Prostate gland (tissue), 2 donors: ENCODE measurements around the gene ZMYND19.

ENCODE experiments used
- POLR2A ChIP-seq: fragments of 450-650 bp; IDR thresholded peaks from one replicate; pipeline ENCODE4 v1.6.1; 2016; ENCODE audit warnings: antibody characterized with exemption, mild to moderate bottlenecking
- TF ChIP-seq, protein P1 (sequence below), 4 experiments: fragments of 200-600 bp in 2 of 4; fragments of 450-650 bp in 2 of 4; sonication (generic) in 2 of 4; IDR thresholded peaks; 1 replicate in 3 of 4; 2 replicates in 1 of 4; pipeline ENCODE4 v1.5.1; 2016 to 2019; ENCODE audit warnings: antibody characterized with exemption in 4 of 4, mild to moderate bottlenecking in 2 of 4, moderate library complexity in 2 of 4

- no peak for TF ChIP-seq POLR2A
- TF ChIP-seq, protein P1, sequence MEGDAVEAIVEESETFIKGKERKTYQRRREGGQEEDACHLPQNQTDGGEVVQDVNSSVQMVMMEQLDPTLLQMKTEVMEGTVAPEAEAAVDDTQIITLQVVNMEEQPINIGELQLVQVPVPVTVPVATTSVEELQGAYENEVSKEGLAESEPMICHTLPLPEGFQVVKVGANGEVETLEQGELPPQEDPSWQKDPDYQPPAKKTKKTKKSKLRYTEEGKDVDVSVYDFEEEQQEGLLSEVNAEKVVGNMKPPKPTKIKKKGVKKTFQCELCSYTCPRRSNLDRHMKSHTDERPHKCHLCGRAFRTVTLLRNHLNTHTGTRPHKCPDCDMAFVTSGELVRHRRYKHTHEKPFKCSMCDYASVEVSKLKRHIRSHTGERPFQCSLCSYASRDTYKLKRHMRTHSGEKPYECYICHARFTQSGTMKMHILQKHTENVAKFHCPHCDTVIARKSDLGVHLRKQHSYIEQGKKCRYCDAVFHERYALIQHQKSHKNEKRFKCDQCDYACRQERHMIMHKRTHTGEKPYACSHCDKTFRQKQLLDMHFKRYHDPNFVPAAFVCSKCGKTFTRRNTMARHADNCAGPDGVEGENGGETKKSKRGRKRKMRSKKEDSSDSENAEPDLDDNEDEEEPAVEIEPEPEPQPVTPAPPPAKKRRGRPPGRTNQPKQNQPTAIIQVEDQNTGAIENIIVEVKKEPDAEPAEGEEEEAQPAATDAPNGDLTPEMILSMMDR (IDR thresholded peaks at IDR 0.05): no peak
These were observed 42.2 kb upstream of the ZMYND19 start for GRCh38 chr9:137632230-137633161.
